ENCODE results near the gene SLCO3A1.

- TF ChIP-seq, protein P1, sequence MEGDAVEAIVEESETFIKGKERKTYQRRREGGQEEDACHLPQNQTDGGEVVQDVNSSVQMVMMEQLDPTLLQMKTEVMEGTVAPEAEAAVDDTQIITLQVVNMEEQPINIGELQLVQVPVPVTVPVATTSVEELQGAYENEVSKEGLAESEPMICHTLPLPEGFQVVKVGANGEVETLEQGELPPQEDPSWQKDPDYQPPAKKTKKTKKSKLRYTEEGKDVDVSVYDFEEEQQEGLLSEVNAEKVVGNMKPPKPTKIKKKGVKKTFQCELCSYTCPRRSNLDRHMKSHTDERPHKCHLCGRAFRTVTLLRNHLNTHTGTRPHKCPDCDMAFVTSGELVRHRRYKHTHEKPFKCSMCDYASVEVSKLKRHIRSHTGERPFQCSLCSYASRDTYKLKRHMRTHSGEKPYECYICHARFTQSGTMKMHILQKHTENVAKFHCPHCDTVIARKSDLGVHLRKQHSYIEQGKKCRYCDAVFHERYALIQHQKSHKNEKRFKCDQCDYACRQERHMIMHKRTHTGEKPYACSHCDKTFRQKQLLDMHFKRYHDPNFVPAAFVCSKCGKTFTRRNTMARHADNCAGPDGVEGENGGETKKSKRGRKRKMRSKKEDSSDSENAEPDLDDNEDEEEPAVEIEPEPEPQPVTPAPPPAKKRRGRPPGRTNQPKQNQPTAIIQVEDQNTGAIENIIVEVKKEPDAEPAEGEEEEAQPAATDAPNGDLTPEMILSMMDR (IDR thresholded peaks at IDR 0.05; ENCODE audit: insufficient read depth, low read length) = no peak
- TF ChIP-seq POLR2AphosphoS5 (IDR thresholded peaks at IDR 0.05; ENCODE audit: low read depth) = no peak
- TF ChIP-seq REST (IDR thresholded peaks at IDR 0.05; ENCODE audit: insufficient replicate concordance, low read depth) = no peak
- TF ChIP-seq GABPA (IDR thresholded peaks at IDR 0.05; ENCODE audit: low read depth) = no peak
Observed at GRCh38 chr15:91913560-91913959, 60.1 kb downstream of the SLCO3A1 start.

All from HL-60 (cell line).